Measurements from ENCODE around the gene KRTAP10-7.
"Not testable (repeated sequence)": the region's sequence is repeated elsewhere in the genome, so short reads cannot be mapped to it uniquely, and the experiment has no call there.

GRCh38 chr21:44638506-44639330 is 38.3 kb downstream of the KRTAP10-7 start:
- TF ChIP-seq HNRNPK (IDR thresholded peaks at IDR 0.05; ENCODE audit: low read depth, low read length, poor library complexity, severe bottlenecking); POLR2A (IDR thresholded peaks at IDR 0.05; ENCODE audit: insufficient read depth in 1 of 2, low read depth in 2 of 2, low read length in 2 of 2); MAFK (conservative IDR thresholded peaks at IDR 0.05 in 1 of 2, IDR thresholded peaks at IDR 0.05 in 1 of 2; ENCODE audit: low read length in 2 of 2); POLR2AphosphoS5 (IDR thresholded peaks at IDR 0.05; ENCODE audit: low read depth, low read length); CCDC6 (CRISPR knock-in tag; IDR thresholded peaks at IDR 0.05); HMGXB3 (CRISPR knock-in tag; IDR thresholded peaks at IDR 0.05; ENCODE audit: borderline replicate concordance); NFYB (CRISPR knock-in tag; IDR thresholded peaks at IDR 0.05); RAD21 (CRISPR knock-in tag; IDR thresholded peaks at IDR 0.05); ZNF749 (CRISPR knock-in tag; IDR thresholded peaks at IDR 0.05; ENCODE audit: borderline replicate concordance); TEAD3 (CRISPR knock-in tag; optimal IDR thresholded peaks at IDR 0.05; ENCODE audit: borderline replicate concordance): not testable (repeated sequence)
- TF ChIP-seq, protein P1, sequence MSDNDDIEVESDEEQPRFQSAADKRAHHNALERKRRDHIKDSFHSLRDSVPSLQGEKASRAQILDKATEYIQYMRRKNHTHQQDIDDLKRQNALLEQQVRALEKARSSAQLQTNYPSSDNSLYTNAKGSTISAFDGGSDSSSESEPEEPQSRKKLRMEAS (IDR thresholded peaks at IDR 0.05): not testable (repeated sequence)
- TF ChIP-seq, protein P2, sequence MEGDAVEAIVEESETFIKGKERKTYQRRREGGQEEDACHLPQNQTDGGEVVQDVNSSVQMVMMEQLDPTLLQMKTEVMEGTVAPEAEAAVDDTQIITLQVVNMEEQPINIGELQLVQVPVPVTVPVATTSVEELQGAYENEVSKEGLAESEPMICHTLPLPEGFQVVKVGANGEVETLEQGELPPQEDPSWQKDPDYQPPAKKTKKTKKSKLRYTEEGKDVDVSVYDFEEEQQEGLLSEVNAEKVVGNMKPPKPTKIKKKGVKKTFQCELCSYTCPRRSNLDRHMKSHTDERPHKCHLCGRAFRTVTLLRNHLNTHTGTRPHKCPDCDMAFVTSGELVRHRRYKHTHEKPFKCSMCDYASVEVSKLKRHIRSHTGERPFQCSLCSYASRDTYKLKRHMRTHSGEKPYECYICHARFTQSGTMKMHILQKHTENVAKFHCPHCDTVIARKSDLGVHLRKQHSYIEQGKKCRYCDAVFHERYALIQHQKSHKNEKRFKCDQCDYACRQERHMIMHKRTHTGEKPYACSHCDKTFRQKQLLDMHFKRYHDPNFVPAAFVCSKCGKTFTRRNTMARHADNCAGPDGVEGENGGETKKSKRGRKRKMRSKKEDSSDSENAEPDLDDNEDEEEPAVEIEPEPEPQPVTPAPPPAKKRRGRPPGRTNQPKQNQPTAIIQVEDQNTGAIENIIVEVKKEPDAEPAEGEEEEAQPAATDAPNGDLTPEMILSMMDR (CRISPR knock-in tag; IDR thresholded peaks at IDR 0.05): not testable (repeated sequence)

Data from HepG2 (cell line).